Gastroesophageal sphincter (tissue), 3 donors: ENCODE measurements around the gene EGFR.

Source experiments
- CTCF ChIP-seq, 4 experiments: fragments of 200-600 bp in 2 of 4; fragments of 450-650 bp in 2 of 4; sonication (generic) in 1 of 4; IDR thresholded peaks; one replicate each; pipeline ENCODE4 v1.5.1; 2017 to 2019; ENCODE audit warnings: antibody characterized with exemption in 4 of 4, mild to moderate bottlenecking in 2 of 4, moderate library complexity in 2 of 4
- POLR2A ChIP-seq, 2 donors: fragments of 450-650 bp; IDR thresholded peaks; one replicate each; pipeline ENCODE4 v1.6.1; 2017; ENCODE audit warnings: antibody characterized with exemption in 2 of 2, mild to moderate bottlenecking in 2 of 2, moderate library complexity in 1 of 2
- POLR2AphosphoS5 ChIP-seq: sonication (generic); formaldehyde crosslinking; IDR thresholded peaks from one replicate; pipeline ENCODE4 v1.6.1; 2017; ENCODE audit warnings: antibody characterized with exemption

GRCh38 chr7:55224111-55224510 lies 205.3 kb downstream of the EGFR start:
- TF ChIP-seq CTCF (IDR thresholded peaks at IDR 0.05) = no peak
- no peak for TF ChIP-seq POLR2AphosphoS5
- no peak for TF ChIP-seq POLR2A (IDR thresholded peaks at IDR 0.05)
